Hypothalamus (tissue), 51 donors: ENCODE measurements around the gene RHOT2.
A peak's percentile ranks its signal among the peaks of the same experiment; 100 is the strongest.

Experiments used
- DNase-seq, 51 donors: peaks; one replicate each; lab custom pipeline; 2025; lab: John Stamatoyannopoulos, UW

The RHOT2 gene

GRCh38 chr16:693364-693763 lies 25.4 kb downstream of the RHOT2 start:
- DNase-seq = no peak

DNA sequence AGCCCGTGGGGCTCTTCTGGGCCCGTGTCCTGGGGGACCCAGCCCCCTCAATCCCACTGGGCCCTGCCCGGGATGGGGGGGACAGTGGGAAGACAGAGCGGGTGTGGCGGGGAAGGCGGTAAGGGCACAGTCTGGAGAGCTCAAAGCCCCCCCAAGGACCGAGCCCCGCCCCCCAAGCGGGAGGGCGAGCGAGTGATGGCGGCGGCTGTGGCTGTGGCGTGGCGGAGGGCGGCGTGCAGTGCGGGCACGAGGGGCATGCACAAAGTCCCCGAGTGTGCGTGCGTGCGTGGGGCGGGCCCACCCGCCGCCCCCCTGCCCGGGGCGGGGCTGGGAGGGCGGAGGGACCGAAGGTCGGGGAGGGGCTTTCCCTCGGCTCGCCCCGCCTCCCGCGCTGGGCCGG lies 25.8 kb downstream of the RHOT2 start:
- DNase-seq = no peak

DNA sequence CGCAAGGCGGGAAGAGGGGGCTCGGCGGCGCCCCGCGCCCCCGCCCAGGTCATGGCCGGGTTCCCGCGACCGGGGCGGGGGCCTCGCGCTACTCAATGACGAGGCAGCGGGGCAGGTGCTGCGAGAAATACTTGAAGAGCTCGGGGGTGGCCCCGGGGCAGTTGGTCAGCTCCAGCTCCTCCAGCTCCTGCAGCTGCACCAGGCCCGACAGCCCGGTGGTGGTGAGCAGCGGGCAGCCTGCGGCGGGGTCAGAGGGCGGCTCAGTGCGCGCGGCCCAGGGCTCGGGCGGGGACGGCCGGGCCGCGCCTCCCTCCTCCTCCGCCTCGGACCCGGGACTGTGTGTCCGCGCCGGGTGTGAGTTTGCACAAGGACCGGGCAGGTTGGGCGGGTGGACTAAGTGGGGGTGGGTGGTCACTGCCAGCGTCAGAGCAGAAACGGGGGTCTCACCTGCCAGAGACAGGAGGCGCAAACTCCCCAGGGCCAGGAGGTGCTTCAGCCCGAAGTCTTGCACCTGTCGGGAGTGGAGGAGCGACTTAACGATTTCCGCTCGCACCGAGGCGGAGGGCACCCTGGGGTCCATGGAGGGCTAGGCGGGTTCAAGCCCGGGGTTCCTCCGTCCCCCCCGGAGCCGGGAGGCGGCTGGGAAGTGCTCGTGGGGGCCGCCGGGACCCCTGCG lies 26.4 kb downstream of the RHOT2 start:
- DNase-seq = no peak

- DNase-seq = no peak
These were observed 27.0 kb downstream of the RHOT2 start for GRCh38 chr16:694863-695354.

- peak in 6 of 51 donors; percentile 4 to 50 (median 26) for DNase-seq
These were observed 27.6 kb downstream of the RHOT2 start for GRCh38 chr16:695355-696089.

DNA sequence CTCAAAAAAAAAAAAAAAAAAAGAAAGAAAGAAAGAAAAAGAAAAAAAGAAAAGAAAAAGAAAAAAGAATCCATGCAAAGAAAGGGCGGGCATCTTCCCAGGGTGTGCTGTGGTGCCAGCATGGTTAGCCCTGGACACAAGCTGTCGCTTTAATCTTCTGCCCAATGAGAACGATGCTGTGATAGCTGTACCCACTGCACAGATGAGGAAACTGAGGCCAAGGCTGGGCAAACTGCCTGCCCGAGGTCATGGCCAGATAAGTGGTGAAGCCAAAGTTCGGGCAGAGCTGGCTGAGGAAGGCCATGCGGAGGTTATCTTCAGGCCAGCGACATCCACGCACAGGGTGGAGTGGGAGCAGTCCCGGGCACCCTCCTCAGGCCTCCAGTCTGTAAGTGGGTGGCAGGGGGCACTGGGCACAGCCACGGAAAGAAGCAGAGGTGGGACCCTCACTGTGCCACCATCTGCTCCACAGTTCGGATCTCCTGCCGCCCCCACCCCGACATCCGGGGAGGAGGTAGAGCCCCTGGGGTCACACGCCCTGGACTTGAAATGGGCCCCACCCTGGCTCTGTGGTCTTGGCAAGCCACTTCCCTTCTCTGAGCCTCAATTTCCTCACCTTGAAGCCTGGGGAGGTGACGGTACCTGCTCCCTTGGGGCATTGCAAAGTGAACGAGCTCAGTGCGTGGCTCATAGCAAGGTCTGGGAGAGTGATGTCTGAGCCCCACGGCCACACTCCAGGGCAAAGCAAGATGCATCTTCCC lies 31.2 kb downstream of the RHOT2 start:
- no peak for DNase-seq

DNA sequence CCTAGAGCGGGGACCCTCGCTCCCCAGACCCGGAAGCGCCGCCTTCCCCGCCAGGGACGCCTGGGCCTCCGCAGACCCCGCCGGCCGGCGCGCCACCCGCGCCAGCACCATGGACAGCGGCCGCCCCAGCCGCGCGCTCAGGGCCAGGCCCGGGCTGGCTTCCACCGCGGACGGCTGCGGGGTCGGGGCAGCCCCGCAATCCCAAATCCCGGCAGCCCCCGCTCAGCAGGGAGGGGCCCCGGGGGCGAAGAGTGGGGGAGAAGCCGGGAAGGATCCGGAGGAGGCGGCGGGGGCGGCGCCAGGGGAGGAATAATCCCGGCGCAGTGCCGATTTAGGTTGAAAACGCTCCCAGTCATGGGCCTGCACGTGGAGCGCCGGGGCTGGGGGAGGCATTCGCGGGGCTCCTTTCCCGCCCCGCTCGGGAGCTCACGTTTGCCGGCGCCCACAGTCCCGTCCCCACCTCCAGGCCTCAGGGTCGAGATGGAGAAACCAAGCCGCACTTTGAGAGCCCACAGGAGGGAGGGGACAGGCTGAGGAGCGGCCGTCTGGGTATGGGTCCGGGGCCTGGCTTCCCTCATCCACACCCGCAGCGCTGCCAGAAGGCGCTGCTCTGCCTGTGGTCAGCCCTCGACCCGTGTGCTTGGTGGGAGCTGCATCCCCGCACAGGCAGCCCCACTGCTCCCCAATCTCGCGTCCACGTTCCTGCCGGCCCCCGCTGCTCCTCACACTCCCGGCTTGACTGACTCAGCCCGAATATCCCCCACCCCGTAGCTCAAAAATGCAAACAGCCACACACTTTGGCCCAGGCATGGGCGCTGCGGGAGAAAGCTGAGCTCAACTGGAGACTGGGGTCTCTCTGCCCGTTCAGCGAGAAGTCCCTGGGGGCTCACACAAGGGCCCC lies 33.0 kb downstream of the RHOT2 start:
- peak in 3 of 51 donors; percentile 18 to 45 (median 42) for DNase-seq

GRCh38 chr16:702341-702740 lies 34.4 kb downstream of the RHOT2 start:
- DNase-seq = no peak

GRCh38 chr16:703406-703805 lies 35.5 kb downstream of the RHOT2 start:
- peak in 3 of 51 donors; percentile 18 to 43 (median 28) for DNase-seq

DNA sequence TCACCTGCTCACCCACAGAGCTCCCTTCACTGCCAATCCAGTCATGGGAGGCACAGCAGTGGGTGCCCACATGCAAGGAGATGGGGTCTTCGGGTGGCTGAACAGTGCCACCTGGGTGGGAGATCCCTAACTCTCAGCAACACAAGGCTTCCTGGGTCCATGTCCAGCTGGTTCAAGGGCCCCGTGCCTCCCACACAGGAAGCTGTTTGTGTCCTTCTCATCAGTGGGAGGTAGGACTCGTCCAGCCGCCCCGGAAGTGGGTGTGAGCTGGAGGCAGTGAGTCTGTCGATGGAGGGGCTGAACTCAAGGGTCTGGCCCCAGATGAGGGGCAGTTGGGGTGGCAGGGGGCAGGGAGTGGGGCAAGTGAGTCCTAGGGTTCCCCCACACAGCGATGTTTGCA lies 36.1 kb downstream of the RHOT2 start:
- DNase-seq = no peak

DNA sequence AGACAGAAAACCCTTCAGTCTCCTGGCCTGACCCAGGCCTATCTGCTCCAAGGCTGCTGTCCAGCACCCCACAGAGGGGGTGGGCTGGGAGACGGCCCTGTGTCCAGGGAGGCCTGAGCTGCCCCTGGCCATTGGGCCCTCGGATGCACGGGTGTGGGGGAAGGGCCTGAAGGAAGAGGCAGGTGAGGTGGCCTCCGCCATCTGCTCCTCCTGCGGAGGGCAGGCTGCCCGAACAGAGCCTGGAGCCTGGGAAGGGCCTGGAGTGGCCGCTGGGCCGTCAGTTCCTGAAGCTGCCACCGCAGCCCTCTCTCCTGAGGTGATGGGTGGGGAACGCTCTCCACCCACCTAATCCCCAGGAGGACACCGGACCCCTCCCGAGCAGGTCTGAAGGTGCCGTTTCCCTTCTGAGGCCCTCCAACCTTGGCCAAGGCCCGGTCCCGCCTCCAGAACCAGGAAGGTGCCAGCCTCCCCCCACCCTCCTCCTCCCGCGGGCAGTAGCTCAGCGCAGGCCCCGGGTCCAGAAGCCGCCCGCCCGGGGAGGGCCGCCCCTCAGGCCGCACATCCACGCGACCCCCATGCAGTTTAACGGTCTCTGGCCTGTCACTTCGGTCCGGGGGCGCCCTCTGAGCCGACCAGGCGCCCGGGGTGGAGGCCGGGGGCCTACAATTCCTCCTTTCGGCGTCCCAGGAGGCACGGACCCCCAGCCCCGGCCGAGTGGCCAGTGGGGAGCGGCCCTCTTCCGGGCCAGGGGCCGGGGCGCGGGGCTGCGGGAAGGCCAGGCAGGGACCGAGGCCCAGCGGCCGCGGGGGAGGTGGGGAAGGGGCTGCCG lies 36.8 kb downstream of the RHOT2 start:
- DNase-seq = no peak

- DNase-seq = peak in 38 of 51 donors; percentile 9 to 82 (median 48)
These were observed 37.7 kb downstream of the RHOT2 start, which contains the start of gene FBXL16 for GRCh38 chr16:705431-706188. Gene FBXL16 (minus strand): TSS chr16:705801. CDS start chr16:697405, 8,396 bp downstream.

GRCh38 chr16:706189-707061 lies 38.5 kb downstream of the RHOT2 start:
- DNase-seq = peak in 1 of 51 donors; percentile 65

DNA sequence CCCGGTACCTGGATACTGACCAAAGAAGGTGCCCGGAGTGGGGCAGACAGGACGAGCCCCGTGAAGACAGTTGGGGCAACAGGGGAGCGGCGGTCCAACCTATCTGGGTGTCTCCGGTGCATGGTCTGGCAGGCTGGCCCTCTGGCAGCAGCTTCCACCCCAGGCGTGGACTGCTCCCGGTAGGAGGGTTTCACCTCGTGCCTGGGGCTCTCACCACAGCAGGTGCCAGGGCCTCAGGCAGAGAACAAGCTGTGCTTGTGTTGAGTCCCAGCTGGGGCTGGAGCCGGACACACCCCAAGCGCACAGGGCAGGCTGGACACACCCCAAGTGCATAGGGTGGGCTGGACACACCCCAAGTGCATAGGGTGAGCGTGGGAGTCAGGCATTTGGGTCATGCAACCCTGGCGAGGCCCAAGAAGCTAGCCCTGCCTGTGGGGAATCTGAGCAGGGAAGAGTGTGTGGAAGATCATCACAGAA lies 39.2 kb downstream of the RHOT2 start:
- no peak for DNase-seq

- DNase-seq = no peak
These were observed 40.1 kb downstream of the RHOT2 start for GRCh38 chr16:708019-708418.

DNA sequence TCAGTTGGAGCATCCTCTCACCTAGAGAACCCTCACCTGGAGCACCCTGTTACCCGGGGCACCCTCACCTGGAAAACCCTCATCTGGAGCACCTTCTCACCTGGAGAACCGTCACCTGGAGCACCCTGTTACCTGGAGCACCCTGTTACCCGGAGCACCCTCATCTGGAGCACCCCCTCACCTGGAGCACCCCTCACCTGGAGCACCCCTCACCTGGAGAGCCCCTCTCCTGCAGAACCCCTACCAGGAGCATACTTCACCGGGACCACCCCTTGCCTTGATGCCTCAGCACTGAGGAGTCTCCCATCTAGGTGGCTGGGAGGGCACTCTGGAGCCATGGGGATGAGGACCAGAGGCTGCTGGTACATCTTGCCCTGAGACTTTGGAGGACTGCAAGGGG lies 41.0 kb downstream of the RHOT2 start:
- DNase-seq = no peak
